Natural killer cell treated with Interleukin-12 subunit alpha and Interleukin-12 subunit beta and Interleukin-15 and Interleukin-18, amount 100 ng/mL, for 72 hours (primary cell): ENCODE data around the gene P4HB. TPM values are rescaled to one million over a fixed set of nuclear protein-coding genes. Genes with fewer than 3 reads are reported as not detected.
A peak's percentile ranks its signal among the peaks of the same experiment; 100 is the strongest.

Experiments used
- ATAC-seq, 2 donors: fragments of 150-1000 bp; cut with Tn5 transposase in 1 of 2; sonication (Bioruptor Pico), chemical (Tn5 transposase) in 1 of 2; 2 replicates each; pipeline ENCODE4 v1.10.0; 2021
- DNase-seq: peaks from one replicate; pipeline ENCODE4 v3.0.0; 2022; ENCODE audit warnings: low spot score
- H3K27ac Mint-ChIP-seq, 2 donors: 1 replicate in 1 of 2; 2 replicates in 1 of 2; pipeline ENCODE4 v1.8.0; 2022; ENCODE audit warnings: mixed read lengths in 2 of 2, mild to moderate bottlenecking in 1 of 2, moderate library complexity in 1 of 2
- H3K27me3 Mint-ChIP-seq, 2 donors: 1 replicate in 1 of 2; 2 replicates in 1 of 2; pipeline ENCODE4 v1.8.0; 2022; ENCODE audit warnings: mixed read lengths in 2 of 2
- H3K36me3 Mint-ChIP-seq: one replicate; pipeline ENCODE4 v1.8.0; 2022; ENCODE audit warnings: mixed read lengths
- H3K4me1 Mint-ChIP-seq, 2 donors: 1 replicate in 1 of 2; 2 replicates in 1 of 2; pipeline ENCODE4 v1.8.0; 2022; ENCODE audit warnings: low read depth in 2 of 2, mixed read lengths in 2 of 2, mild to moderate bottlenecking in 1 of 2
- H3K4me3 Mint-ChIP-seq: one replicate; pipeline ENCODE4 v1.8.0; 2022; ENCODE audit warnings: mixed read lengths
- H3K9me3 Mint-ChIP-seq: 2 replicates; pipeline ENCODE4 v1.8.0; 2022; ENCODE audit warnings: mixed read lengths
- total RNA-seq, 2 donors: library from RNA; stranded (reverse); gene quantifications; one replicate each; pipeline ENCODE4 v1.2.3, GENCODE V29; 2022

P4HB gene
- total RNA-seq, 2 donors from 2014 or later = 691 to 774 TPM

DNA sequence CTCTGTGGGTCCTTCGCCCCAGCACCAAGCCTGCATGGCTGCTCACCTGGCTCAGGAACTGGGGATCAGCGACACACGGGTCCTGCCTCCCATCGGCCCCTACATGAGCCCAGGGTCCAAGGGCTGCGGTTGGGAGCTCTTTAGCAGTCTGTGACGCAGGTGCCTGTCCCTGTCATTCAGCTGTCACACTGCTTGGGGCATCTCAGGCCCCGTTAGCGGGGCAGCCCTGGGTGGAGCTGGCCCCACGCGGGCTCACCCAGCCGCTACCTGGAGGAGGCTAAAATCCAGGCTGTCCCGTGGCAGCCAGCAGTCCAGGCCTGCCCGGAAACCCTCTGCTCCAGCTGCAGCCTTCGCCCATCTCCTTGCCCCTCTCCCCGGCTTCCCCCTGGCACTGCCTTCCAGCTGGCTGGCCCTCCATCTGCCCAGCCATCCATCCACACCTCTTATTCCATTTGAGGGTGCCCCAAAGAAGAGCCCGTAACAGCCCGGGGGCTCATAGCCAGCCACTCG, 53.1 kb downstream of the P4HB start:
- H3K4me1 Mint-ChIP-seq = no peaks in the 10 kb centered on the region
- peaks cover 18 to 19% of the 10 kb centered on the region in 2 donors for H3K27me3 Mint-ChIP-seq
- DNase-seq (no peak), ATAC-seq (no peak)
- no peaks in the 10 kb centered on the region for H3K9me3 Mint-ChIP-seq
- H3K4me3 Mint-ChIP-seq = no peak overlapping the region
- H3K27ac Mint-ChIP-seq = no peak overlapping the region
- no peaks in the 10 kb centered on the region for H3K36me3 Mint-ChIP-seq

- no peak overlapping the region for H3K4me3 Mint-ChIP-seq
- DNase-seq (no peak), ATAC-seq (no peak)
- H3K9me3 Mint-ChIP-seq = no peaks in the 10 kb centered on the region
- H3K36me3 Mint-ChIP-seq = no peaks in the 10 kb centered on the region
- peaks cover 25% of the 10 kb centered on the region in 2 donors for H3K27me3 Mint-ChIP-seq
- no peak overlapping the region for H3K27ac Mint-ChIP-seq
- H3K4me1 Mint-ChIP-seq = no peaks in the 10 kb centered on the region
Measured at GRCh38 chr17:81806461-81807209, 53.7 kb downstream of the P4HB start.

- Mint-ChIP-seq H3K27ac (no peak overlapping the region), H3K4me1 (no peaks in the 10 kb centered on the region), H3K27me3 (peaks cover 29% of the 10 kb centered on the region in 2 donors), H3K9me3 (no peaks in the 10 kb centered on the region), H3K4me3 (no peak overlapping the region), H3K36me3 (no peaks in the 10 kb centered on the region)
- DNase-seq = no peak
- no peak for ATAC-seq
Measured at GRCh38 chr17:81805707-81806460, 54.5 kb downstream of the P4HB start.

DNA sequence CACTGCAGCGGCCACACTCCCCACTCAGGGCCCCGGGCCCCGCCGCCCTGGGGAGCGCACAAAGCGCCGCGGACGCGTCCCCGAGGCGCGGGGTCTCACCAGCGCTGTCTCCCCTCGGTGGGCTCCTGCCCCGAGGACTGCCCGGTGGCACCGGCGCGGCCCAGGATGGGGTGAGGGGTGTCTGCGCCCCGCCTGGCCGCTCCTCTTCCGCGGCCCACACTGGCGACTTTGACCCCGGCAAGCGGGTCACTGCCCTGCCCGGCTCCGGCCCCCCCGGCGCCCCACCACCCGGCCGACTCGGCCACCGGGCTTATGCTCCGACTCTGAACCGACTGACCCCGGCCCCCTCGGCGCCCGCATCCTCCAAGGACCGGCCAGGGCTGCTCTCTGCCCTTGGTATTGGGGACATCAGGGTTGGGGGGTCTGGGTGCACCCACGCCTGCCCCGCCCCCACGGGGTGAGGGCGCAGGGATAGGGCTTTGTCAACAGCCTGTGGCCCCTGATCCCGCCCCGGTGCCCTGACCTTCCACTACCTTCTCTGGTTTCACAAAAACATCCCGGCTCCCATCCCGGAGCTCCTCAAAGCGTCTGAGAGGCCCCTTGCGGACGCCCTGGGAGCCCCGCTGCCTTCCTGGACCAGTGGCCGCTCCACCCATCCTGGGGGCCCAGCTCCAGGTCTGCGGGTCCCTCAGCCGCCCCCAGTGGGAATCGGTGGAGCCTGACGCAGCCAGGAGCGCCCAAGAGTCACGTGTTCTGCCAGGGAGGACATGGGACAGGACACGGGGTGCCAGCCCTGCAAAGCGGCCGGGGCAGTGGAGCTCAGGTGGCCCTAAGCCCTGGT, 55.6 kb downstream of the P4HB start:
- DNase-seq = no peak
- no peak for ATAC-seq
- no peaks in the 10 kb centered on the region for H3K36me3 Mint-ChIP-seq
- H3K4me3 Mint-ChIP-seq = no peak overlapping the region
- no peaks in the 10 kb centered on the region for H3K9me3 Mint-ChIP-seq
- H3K27ac Mint-ChIP-seq = no peak overlapping the region
- H3K27me3 Mint-ChIP-seq = peaks cover 32 to 35% of the 10 kb centered on the region in 2 donors
- H3K4me1 Mint-ChIP-seq = no peaks in the 10 kb centered on the region

DNA sequence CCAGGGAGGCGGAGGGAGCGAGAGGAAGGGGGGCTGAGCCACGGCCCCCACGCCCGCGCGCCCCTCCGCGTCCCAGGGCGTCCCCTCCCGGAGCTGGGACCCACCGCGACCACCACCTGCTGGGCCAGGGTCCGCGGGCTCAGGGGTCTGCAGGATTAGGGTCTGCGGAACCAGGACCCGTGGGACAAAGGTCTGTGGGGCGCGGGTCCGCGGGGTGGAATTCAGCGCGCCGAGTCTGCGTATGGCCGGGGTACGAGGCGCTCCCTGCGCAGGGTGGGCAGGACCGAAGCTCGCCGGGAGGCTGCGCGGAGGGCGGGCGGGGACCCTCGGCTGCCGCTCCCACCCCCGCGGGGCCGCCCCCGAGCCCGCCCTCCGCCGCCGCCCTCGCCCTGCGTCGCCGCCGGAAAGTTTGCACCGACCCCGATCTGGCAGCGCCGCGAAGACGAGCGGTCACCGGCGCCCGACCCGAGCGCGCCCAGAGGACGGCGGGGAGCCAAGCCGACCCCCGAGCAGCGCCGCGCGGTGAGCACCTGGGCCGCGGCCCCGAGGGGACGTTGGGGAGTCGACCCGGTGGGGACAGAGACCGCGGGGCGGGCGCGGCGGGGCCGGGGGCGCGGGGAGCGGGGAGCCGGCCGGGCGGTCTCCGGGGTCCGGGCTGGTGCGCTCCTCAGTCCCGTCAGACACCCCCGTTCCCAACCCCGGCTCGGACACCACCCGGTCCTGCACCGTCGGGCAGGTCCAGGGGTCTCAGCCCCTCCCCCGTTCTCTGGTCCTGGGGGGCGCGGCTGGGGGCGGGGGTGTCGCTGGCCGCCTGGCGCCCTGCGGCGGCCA, 56.4 kb downstream of the P4HB start, which contains the start of gene GCGR:
Gene GCGR, plus strand, starts transcription at position 423 of the 831 bp plus-strand sequence. CDS start 4,869 bp downstream, outside the sequence.
- ATAC-seq = peak in 1 of 2 donors; percentile 26
- no peak for DNase-seq
- H3K27ac Mint-ChIP-seq = no peak within 1 kb of the TSS
- no peaks in the 10 kb centered on the region for H3K36me3 Mint-ChIP-seq
- no peaks in the 10 kb centered on the region for H3K9me3 Mint-ChIP-seq
- H3K4me3 Mint-ChIP-seq = no peak within 1 kb of the TSS
- no peaks in the 10 kb centered on the region for H3K4me1 Mint-ChIP-seq
- peaks cover 24 to 28% of the 10 kb centered on the region in 2 donors for H3K27me3 Mint-ChIP-seq

DNA sequence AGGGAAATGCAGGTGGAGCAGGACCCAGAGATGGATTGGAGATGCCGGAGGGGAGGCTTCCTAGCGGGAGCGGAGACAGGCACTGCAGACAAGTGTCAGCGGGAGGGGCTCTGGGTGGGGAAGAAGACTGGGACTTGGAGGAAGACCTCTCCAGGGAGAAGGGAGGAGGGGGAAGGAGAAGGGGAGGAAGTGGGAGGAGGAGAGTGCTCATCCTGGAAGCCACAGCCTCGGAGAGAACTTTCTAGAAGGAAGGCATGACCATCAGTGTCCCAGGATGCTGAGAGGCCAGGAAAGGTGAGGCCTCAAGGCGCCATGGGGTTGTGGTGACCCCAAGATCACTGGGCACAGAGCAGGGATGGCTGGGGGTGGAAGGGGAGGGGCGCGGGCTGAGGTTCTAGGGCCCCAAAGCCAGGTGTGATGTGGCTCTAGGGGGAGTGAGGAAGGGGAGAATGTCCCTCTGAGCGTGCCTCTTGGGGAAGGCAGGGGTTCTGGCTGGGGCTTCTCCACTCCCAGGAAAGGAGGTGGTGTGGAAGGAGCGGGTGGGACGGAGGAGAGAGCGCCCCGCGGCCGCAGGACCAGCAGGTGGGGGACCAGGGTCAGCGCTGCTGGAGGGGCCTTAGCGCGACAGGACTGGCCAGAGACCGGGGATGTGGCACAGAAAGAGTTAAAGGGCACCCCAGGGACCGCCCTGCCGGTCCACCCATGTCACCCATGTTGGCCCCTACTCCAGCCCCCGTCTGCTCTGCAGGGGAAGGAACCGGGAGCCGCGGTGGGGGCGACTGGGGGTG, 57.3 kb downstream of the P4HB start:
- Mint-ChIP-seq H3K27ac (no peak overlapping the region), H3K9me3 (no peaks in the 10 kb centered on the region), H3K4me3 (no peak overlapping the region), H3K27me3 (peaks cover 21 to 25% of the 10 kb centered on the region in 2 donors), H3K36me3 (no peaks in the 10 kb centered on the region), H3K4me1 (no peaks in the 10 kb centered on the region)
- ATAC-seq (no peak), DNase-seq (no peak)

GRCh38 chr17:81802048-81802758, 58.1 kb downstream of the P4HB start:
- ATAC-seq (no peak), DNase-seq (no peak)
- no peaks in the 10 kb centered on the region for H3K36me3 Mint-ChIP-seq
- H3K4me1 Mint-ChIP-seq = no peaks in the 10 kb centered on the region
- no peaks in the 10 kb centered on the region for H3K9me3 Mint-ChIP-seq
- H3K4me3 Mint-ChIP-seq = no peak overlapping the region
- H3K27ac Mint-ChIP-seq = no peak overlapping the region
- H3K27me3 Mint-ChIP-seq = peaks cover 21 to 25% of the 10 kb centered on the region in 2 donors

DNA sequence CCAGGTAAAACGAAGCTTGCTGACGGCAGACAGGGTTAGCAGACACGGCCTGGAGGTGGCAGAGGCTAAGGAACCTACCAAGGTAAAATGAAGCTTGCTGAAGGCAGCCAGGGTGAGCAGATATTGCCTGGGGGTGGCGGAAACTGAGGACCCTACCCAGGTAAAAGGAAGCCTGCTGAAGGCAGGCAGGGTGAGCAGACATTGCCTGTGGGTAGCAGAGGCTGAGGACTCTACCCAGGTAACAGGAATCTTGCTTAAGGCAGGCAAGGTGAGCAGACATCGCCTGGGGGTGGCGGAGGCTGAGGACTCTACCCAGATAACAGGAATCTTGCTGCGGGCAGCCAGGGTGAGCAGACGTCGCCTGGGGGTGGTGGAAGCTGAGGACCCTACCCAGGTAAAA, 59.0 kb downstream of the P4HB start:
- ATAC-seq (no peak), DNase-seq (no peak)
- Mint-ChIP-seq H3K27me3 (peaks cover 21 to 25% of the 10 kb centered on the region in 2 donors), H3K36me3 (no peaks in the 10 kb centered on the region), H3K9me3 (no peaks in the 10 kb centered on the region), H3K4me1 (no peaks in the 10 kb centered on the region), H3K27ac (no peak overlapping the region), H3K4me3 (no peak overlapping the region)

DNA sequence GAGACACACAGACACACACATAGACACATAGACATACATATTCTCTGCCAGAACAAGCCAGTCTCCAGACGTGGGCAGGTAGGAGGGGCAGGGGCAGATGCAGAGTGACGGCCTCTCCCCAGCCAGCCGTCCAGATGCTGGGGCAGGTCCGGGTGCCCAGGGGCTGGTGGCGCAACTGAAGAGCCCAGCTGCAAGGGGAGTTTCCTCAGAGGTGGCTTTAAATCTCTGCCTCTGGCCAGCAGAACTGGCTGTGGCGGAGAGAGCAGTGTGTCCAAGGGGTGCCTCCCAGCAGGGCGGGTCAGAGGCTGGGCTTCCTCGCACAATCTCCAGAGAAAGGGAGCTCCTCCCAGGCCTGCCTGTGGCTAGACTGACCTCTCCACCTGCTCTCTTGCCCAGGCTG, 65.8 kb downstream of the P4HB start:
- Mint-ChIP-seq H3K27ac (no peak overlapping the region), H3K4me3 (no peak overlapping the region), H3K4me1 (no peaks in the 10 kb centered on the region), H3K36me3 (no peaks in the 10 kb centered on the region), H3K27me3 (no peaks in the 10 kb centered on the region), H3K9me3 (no peaks in the 10 kb centered on the region)
- DNase-seq = no peak
- peak in 1 of 2 donors; percentile 33 for ATAC-seq

DNA sequence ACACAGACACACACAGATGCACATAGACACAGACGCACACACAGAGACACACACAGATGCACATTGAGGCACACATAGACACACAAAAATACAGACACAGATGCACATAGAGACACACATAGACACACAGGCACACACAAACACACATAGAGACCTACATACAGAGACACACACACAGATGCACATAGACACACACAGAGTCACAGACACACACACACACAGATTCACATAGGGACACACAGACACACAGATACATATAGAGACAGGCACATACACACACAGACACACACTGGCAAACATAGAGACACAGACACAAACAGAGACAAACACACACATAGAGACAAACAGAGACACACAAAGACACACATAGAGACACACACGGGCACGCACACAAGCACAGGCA, 66.3 kb downstream of the P4HB start:
- peak in 1 of 2 donors; percentile 41 for ATAC-seq

More for the DNA sequence above, 66.3 kb downstream of the P4HB start:
- Mint-ChIP-seq H3K27me3 (no peaks in the 10 kb centered on the region), H3K36me3 (no peaks in the 10 kb centered on the region), H3K4me3 (no peak overlapping the region), H3K9me3 (no peaks in the 10 kb centered on the region), H3K27ac (no peak overlapping the region), H3K4me1 (no peaks in the 10 kb centered on the region)
- no peak for DNase-seq
